Parathyroid adenoma (tissue), 2 donors: Measurements from ENCODE around the gene FOXJ1.
A peak's percentile ranks its signal among the peaks of the same experiment; 100 is the strongest.

ENCODE experiments used
- H2AFZ ChIP-seq: fragments of 300-600 bp; sonication (generic); one replicate; pipeline ENCODE4 v1.7.0; 2017; ENCODE audit warnings: antibody characterized with exemption, mild to moderate bottlenecking
- H3K27ac ChIP-seq: fragments of 300-600 bp; sonication (generic); one replicate; pipeline ENCODE4 v1.7.0; 2017
- H3K27me3 ChIP-seq: fragments of 300-600 bp; sonication (generic); one replicate; pipeline ENCODE4 v1.7.0; 2017; ENCODE audit warnings: low read length; ENCODE audit not compliant: control insufficient read depth, insufficient read depth
- H3K36me3 ChIP-seq: fragments of 300-600 bp; sonication (generic); one replicate; pipeline ENCODE4 v1.7.0; 2017; ENCODE audit warnings: low read length; ENCODE audit not compliant: control insufficient read depth, insufficient read depth
- H3K4me1 ChIP-seq: fragments of 300-600 bp; sonication (generic); one replicate; pipeline ENCODE4 v1.7.0; 2017; ENCODE audit warnings: control low read depth
- H3K4me2 ChIP-seq: fragments of 300-600 bp; sonication (generic); one replicate; pipeline ENCODE4 v1.7.0; 2017; ENCODE audit warnings: low read length
- H3K4me3 ChIP-seq: fragments of 300-600 bp; sonication (generic); one replicate; pipeline ENCODE4 v1.7.0; 2017; ENCODE audit warnings: low read depth, low read length
- H3K79me2 ChIP-seq: fragments of 300-600 bp; sonication (generic); one replicate; pipeline ENCODE4 v1.7.0; 2017; ENCODE audit warnings: control low read depth
- H3K9ac ChIP-seq: fragments of 300-600 bp; sonication (generic); one replicate; pipeline ENCODE4 v1.7.0; 2017; ENCODE audit warnings: mild to moderate bottlenecking
- H3K9me3 ChIP-seq: fragments of 300-600 bp; sonication (generic); one replicate; pipeline ENCODE4 v1.7.0; 2017; ENCODE audit warnings: low read length; ENCODE audit not compliant: control insufficient read depth
- TF ChIP-seq, protein P1 (sequence below): fragments of 300-600 bp; sonication (generic); IDR thresholded peaks from one replicate; pipeline ENCODE4 v1.7.0; 2017; ENCODE audit warnings: antibody characterized with exemption, mild to moderate bottlenecking
- donor health status: primary hyperparathyroidism.

FOXJ1 gene

DNA sequence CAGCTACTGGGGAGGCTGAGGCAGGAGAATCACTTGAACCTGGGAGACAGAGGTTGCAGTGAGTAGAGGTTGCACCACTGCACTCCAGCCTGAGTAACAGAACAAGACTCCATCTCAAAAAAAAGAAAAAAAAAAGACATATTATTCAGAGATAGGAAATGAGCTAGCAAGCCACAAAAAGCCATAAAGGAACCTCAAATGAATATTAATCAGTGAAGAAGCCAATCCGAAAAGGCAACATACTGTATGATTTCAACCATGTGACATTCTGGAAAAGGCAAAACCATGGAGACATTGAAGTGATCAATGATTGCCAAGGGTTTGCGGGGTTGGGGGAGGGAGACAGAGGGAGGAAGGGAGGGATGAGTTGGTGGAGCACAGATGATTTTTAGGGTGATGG lies 29.1 kb downstream of the FOXJ1 start:
- Histone ChIP-seq H3K9ac (no peak overlapping the region), H3K36me3 (no peaks in the 10 kb centered on the region), H3K4me2 (no peak overlapping the region), H3K4me1 (no peaks in the 10 kb centered on the region), H3K79me2 (no peaks in the 10 kb centered on the region), H3K9me3 (no peaks in the 10 kb centered on the region), H3K4me3 (no peak overlapping the region), H2AFZ (no peak overlapping the region), H3K27me3 (no peaks in the 10 kb centered on the region), H3K27ac (no peak overlapping the region)
- TF ChIP-seq, protein P1, sequence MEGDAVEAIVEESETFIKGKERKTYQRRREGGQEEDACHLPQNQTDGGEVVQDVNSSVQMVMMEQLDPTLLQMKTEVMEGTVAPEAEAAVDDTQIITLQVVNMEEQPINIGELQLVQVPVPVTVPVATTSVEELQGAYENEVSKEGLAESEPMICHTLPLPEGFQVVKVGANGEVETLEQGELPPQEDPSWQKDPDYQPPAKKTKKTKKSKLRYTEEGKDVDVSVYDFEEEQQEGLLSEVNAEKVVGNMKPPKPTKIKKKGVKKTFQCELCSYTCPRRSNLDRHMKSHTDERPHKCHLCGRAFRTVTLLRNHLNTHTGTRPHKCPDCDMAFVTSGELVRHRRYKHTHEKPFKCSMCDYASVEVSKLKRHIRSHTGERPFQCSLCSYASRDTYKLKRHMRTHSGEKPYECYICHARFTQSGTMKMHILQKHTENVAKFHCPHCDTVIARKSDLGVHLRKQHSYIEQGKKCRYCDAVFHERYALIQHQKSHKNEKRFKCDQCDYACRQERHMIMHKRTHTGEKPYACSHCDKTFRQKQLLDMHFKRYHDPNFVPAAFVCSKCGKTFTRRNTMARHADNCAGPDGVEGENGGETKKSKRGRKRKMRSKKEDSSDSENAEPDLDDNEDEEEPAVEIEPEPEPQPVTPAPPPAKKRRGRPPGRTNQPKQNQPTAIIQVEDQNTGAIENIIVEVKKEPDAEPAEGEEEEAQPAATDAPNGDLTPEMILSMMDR: no peak

GRCh38 chr17:76107509-76107908 lies 33.5 kb downstream of the FOXJ1 start:
- Histone ChIP-seq H3K27me3 (no peaks in the 10 kb centered on the region), H3K79me2 (peaks cover 6% of the 10 kb centered on the region), H3K9me3 (no peaks in the 10 kb centered on the region), H3K27ac (no peak overlapping the region), H3K9ac (no peak overlapping the region), H3K4me2 (no peak overlapping the region), H3K4me3 (no peak overlapping the region), H2AFZ (no peak overlapping the region), H3K4me1 (no peaks in the 10 kb centered on the region), H3K36me3 (no peaks in the 10 kb centered on the region)
- TF ChIP-seq, protein P1: no peak

DNA sequence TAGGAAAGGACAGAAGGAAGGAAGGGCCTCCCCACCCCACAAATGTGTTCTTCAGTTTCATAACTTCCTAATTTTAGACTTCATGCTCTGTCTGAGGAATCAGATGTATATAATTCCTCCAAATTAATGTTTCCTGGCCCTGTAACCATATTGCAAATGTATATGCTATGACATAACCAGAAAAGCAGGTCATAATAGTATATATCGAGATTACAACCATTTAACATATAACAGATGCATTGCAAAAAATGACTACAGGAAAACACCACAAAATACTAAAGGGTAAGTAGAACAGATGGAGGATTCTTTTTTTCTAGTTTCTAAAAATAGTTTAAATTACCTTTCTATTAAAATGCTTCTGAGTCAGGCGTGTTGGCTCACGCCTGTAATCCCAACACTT lies 34.3 kb downstream of the FOXJ1 start:
- no peaks in the 10 kb centered on the region for H3K4me1 ChIP-seq
- peak overlapping the region; percentile 45 for H2AFZ ChIP-seq
- no peak overlapping the region for H3K4me2 ChIP-seq
- no peak overlapping the region for H3K27ac ChIP-seq
- no peak overlapping the region for H3K9ac ChIP-seq
- no peak overlapping the region for H3K4me3 ChIP-seq
- TF ChIP-seq, protein P1: no peak
- no peaks in the 10 kb centered on the region for H3K27me3 ChIP-seq
- H3K36me3 ChIP-seq: no peaks in the 10 kb centered on the region
- peaks cover 6% of the 10 kb centered on the region for H3K79me2 ChIP-seq
- H3K9me3 ChIP-seq: no peaks in the 10 kb centered on the region

- Histone ChIP-seq H3K9me3 (no peaks in the 10 kb centered on the region), H2AFZ (peak overlapping the region; percentile 39), H3K4me2 (no peak overlapping the region), H3K4me1 (no peaks in the 10 kb centered on the region), H3K4me3 (no peak overlapping the region), H3K27ac (no peak overlapping the region), H3K79me2 (peaks cover 9% of the 10 kb centered on the region), H3K36me3 (no peaks in the 10 kb centered on the region), H3K27me3 (no peaks in the 10 kb centered on the region), H3K9ac (no peak overlapping the region)
- TF ChIP-seq, protein P1: no peak
These were observed 36.2 kb downstream of the FOXJ1 start for GRCh38 chr17:76104896-76105231.

DNA sequence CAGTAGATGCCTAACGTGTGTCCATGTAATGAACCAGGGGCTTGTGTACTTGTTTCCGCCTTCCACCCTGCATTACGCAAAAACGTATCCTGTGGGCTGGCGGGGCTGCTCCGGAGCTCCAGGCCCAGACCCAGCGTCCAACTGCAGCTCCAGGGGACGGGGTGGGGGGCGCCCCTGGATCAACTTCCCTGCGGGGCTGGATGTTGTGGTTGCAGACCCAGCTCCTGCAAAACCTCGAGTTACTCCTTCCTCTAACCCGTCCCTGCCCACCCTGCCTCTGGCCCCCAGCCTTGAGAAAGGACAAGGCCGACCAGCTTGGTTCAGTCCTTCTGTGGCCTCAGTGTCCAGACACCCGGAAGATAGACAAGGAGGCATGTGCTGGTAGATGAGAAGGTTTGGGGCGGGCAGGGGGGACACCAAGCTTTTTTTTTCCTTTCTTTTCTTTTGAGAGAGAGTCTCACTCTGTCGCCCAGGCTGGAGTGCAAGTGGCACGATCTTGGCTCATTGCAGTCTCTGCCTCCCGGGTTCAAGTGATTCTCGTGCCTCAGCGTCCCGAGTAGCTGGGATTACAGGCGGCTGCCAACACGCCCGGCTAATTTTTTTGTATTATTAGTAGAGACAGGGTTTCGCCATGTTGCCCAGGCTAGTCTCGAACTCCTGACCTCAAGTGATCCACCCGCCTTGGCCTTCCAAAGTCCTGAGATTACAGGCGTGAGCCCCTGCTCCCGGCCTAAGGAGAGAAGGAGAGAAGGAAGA lies 36.7 kb downstream of the FOXJ1 start:
- Histone ChIP-seq H3K79me2 (peaks cover 9% of the 10 kb centered on the region), H3K4me2 (peak overlapping the region; percentile 88), H3K27ac (peak overlapping the region; percentile 71), H3K4me1 (no peaks in the 10 kb centered on the region), H2AFZ (peak overlapping the region; percentile 90), H3K36me3 (no peaks in the 10 kb centered on the region), H3K27me3 (no peaks in the 10 kb centered on the region), H3K9me3 (no peaks in the 10 kb centered on the region), H3K9ac (no peak overlapping the region), H3K4me3 (peak overlapping the region; percentile 96)
- TF ChIP-seq, protein P1: no peak
